ENCODE data around the gene CFDP1. TPM values are rescaled to one million over a fixed set of nuclear protein-coding genes. Genes with fewer than 3 reads are reported as not detected.
"Not testable (repeated sequence)": the region's sequence is repeated elsewhere in the genome, so short reads cannot be mapped to it uniquely, and the experiment has no call there.

The CFDP1 gene
- total RNA-seq, 1 experiment from 2014 or later: 52.6 TPM

DNA sequence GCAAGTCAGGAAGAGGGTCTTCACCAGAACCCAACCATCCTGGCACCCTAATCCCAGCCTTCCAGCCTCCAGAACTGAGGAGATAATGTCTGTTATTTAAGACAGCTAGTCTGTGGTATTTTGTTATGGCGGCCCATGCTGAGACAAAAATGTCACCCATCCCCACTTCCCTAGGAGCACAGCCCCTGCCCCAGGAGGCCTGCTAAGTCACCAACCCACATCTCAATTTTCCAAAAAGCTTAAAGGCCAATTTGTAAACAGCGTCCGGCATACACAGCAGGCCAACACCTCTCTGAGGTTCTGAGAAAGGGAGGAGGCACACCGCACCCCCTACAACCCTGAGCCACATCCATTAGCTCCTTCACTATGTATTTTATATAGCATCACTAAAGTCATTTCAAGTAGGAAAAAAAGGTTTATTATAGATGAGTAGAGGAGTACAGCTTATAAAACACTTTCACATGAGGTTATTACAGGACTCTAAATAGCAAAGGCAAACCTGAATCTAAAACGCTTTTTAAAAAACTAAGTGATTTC is 24.2 kb upstream of the CFDP1 start:
- H3F3A ChIP-seq (ENCODE audit: insufficient read depth, low read depth): no peaks in the 10 kb centered on the region
- TF ChIP-seq, protein P1, sequence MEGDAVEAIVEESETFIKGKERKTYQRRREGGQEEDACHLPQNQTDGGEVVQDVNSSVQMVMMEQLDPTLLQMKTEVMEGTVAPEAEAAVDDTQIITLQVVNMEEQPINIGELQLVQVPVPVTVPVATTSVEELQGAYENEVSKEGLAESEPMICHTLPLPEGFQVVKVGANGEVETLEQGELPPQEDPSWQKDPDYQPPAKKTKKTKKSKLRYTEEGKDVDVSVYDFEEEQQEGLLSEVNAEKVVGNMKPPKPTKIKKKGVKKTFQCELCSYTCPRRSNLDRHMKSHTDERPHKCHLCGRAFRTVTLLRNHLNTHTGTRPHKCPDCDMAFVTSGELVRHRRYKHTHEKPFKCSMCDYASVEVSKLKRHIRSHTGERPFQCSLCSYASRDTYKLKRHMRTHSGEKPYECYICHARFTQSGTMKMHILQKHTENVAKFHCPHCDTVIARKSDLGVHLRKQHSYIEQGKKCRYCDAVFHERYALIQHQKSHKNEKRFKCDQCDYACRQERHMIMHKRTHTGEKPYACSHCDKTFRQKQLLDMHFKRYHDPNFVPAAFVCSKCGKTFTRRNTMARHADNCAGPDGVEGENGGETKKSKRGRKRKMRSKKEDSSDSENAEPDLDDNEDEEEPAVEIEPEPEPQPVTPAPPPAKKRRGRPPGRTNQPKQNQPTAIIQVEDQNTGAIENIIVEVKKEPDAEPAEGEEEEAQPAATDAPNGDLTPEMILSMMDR (conservative IDR thresholded peaks at IDR 0.05): no peak
- H3K9me2 ChIP-seq (ENCODE audit: insufficient read depth): no peaks in the 10 kb centered on the region
- H3K9me3 ChIP-seq (ENCODE audit: insufficient read depth, low read depth): no peaks in the 10 kb centered on the region
- no peaks in the 10 kb centered on the region for H3K27me3 ChIP-seq (ENCODE audit: insufficient read depth, low read depth)
- DNase-seq: no peak
- ChIA-PET CTCF (no interaction called here), POLR2A (ENCODE audit: unreplicated experiment) (no interaction called here)
- H3K27ac ChIP-seq: no peak overlapping the region
- intact Hi-C loops (cut with micrococcal nuclease; ENCODE audit: unreplicated experiment): no loop called here
- peaks cover 51% of the 10 kb centered on the region for H4K20me1 ChIP-seq (ENCODE audit: insufficient read depth)
- no TSS peak for BruUV-seq (replicated peaks)
- H3K4me3 ChIP-seq: no peak overlapping the region
- H3K4me1 ChIP-seq (replicated peaks; ENCODE audit: insufficient read depth): peaks cover 12% of the 10 kb centered on the region
- no peak overlapping the region for H3K4me2 ChIP-seq
- 0 out of 2 replicates have a peak, but pooled peaks cover 6% of the 10 kb centered on the region for H3K36me3 ChIP-seq (ENCODE audit: low read depth)
- no peak overlapping the region for H2AFZ ChIP-seq
- H3K79me2 ChIP-seq (ENCODE audit: low read depth): peaks cover 95% of the 10 kb centered on the region

DNA sequence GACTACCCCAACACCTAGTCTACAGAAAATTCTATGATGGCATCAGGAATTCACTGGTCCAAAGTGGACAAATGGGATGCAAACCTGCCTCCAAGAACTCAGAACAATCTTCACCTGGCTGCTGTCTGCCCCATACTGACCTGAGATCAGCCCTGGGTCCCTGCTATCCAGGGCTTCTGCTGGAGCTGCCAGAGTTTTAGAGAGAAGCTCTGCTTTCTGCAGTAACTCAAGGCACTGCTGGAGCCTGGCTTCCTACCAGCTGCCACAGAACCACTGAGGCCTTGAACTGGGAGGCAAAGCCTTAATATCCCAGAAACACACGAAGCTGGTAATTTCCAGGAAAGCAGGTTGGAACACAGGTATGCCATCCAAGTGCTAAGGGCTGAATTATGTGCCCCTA is 23.7 kb upstream of the CFDP1 start:
- H4K20me1 ChIP-seq (ENCODE audit: insufficient read depth): peaks cover 45% of the 10 kb centered on the region

DNA sequence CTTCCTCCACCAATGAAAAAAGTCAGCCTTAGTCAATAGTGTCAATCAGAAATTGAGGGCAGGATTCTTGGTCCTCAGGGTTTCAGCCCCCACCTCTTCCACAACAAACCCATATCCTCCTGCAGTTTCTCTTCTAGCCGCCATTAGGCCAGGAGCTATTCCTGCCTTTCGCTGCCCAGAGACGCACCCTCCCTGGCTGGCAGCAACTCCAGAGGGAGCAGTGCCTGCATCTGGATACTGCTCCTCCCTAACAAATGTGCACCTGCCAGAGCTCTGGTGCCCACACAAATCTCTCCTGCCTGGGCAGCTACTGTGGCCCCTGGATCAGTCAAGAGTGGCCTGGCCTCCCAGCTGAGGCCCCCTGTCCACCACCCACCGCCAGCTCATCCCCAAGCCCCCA is 23.2 kb upstream of the CFDP1 start:
- H4K20me1 ChIP-seq (ENCODE audit: insufficient read depth): peaks cover 40% of the 10 kb centered on the region
- H3K27me3 ChIP-seq (ENCODE audit: insufficient read depth, low read depth); H2AFZ ChIP-seq; H3K27ac ChIP-seq; H3K36me3 ChIP-seq (ENCODE audit: low read depth); H3K4me1 ChIP-seq (replicated peaks; ENCODE audit: insufficient read depth); H3K9me3 ChIP-seq (ENCODE audit: insufficient read depth, low read depth); H3K9me2 ChIP-seq (ENCODE audit: insufficient read depth); H3F3A ChIP-seq (ENCODE audit: insufficient read depth, low read depth); BruUV-seq (replicated peaks); DNase-seq; H3K4me2 ChIP-seq; CTCF ChIA-PET; intact Hi-C loops (cut with micrococcal nuclease; ENCODE audit: unreplicated experiment); H3K4me3 ChIP-seq: not testable (repeated sequence)
- POLR2A ChIA-PET (ENCODE audit: unreplicated experiment): interaction anchor here (0.7 kb wide), 1 partner anchor 66 kb away, joined by 3 read pairs; no protein-coding TSS in a partner anchor
- peaks cover 84% of the 10 kb centered on the region for H3K79me2 ChIP-seq (ENCODE audit: low read depth)

More for the DNA sequence above, 23.7 kb upstream of the CFDP1 start:
- intact Hi-C loops (cut with micrococcal nuclease; ENCODE audit: unreplicated experiment): no loop called here
- no peak overlapping the region for H3K27ac ChIP-seq
- H3K36me3 ChIP-seq (ENCODE audit: low read depth): 0 out of 2 replicates have a peak, but pooled peaks cover 6% of the 10 kb centered on the region
- 0 out of 2 replicates have a peak, but pooled peaks cover 7% of the 10 kb centered on the region for H3K4me1 ChIP-seq (replicated peaks; ENCODE audit: insufficient read depth)
- POLR2A ChIA-PET (ENCODE audit: unreplicated experiment): no interaction called here
- H3K4me2 ChIP-seq: no peak overlapping the region
- peaks cover 89% of the 10 kb centered on the region for H3K79me2 ChIP-seq (ENCODE audit: low read depth)
- H3K4me3 ChIP-seq: no peak overlapping the region
- H3K27me3 ChIP-seq (ENCODE audit: insufficient read depth, low read depth): no peaks in the 10 kb centered on the region
- DNase-seq: no peak
- H3K9me2 ChIP-seq (ENCODE audit: insufficient read depth): no peaks in the 10 kb centered on the region
- no TSS peak for BruUV-seq (replicated peaks)
- no peaks in the 10 kb centered on the region for H3K9me3 ChIP-seq (ENCODE audit: insufficient read depth, low read depth)
- H2AFZ ChIP-seq: no peak overlapping the region
- TF ChIP-seq, protein P1 (conservative IDR thresholded peaks at IDR 0.05): no peak
- no peak for TF ChIP-seq EZH2 (IDR thresholded peaks at IDR 0.05; ENCODE audit: low read depth)
- CTCF ChIA-PET: no interaction called here
- no peaks in the 10 kb centered on the region for H3F3A ChIP-seq (ENCODE audit: insufficient read depth, low read depth)

DNA sequence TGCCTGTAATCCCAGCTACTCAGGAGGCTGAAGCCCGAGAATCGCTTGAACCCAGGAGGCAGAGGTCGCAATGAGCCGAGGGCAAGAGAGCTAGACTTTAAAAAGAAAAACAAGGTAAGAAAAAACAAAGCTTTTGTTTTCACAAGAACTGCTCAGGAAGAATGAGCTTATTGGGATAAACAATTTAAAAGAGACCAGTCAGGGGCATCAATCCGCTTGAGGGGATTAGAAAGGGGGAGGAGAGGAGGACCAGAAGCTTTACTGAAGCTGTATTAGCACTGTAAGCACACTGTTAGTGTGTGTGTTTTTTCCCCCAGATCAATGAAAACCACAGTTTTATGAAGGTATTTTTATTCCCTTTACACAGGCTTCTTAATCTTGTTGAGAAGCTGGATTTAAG is 22.4 kb upstream of the CFDP1 start:
- H3K79me2 ChIP-seq (ENCODE audit: low read depth): peaks cover 76% of the 10 kb centered on the region
- 0 out of 2 replicates have a peak overlapping the region, but pooled peaks have one; percentile 4 for H3K27ac ChIP-seq
- H3K36me3 ChIP-seq (ENCODE audit: low read depth): no peaks in the 10 kb centered on the region
- TF ChIP-seq, protein P1 (conservative IDR thresholded peaks at IDR 0.05): no peak
- TF ChIP-seq EZH2 (IDR thresholded peaks at IDR 0.05; ENCODE audit: low read depth): no peak
- no peaks in the 10 kb centered on the region for H3K9me3 ChIP-seq (ENCODE audit: insufficient read depth, low read depth)
- BruUV-seq (replicated peaks): no TSS peak
- H3K9me2 ChIP-seq (ENCODE audit: insufficient read depth): no peaks in the 10 kb centered on the region
- no peak for DNase-seq
- H2AFZ ChIP-seq: no peak overlapping the region
- intact Hi-C loops (cut with micrococcal nuclease; ENCODE audit: unreplicated experiment): no loop called here
- ChIA-PET CTCF (no interaction called here), POLR2A (ENCODE audit: unreplicated experiment) (interaction anchor here (0.7 kb wide), 1 partner anchor 65 kb away, joined by 3 read pairs; no protein-coding TSS in a partner anchor)
- no peak overlapping the region for H3K4me2 ChIP-seq
- no peaks in the 10 kb centered on the region for H3F3A ChIP-seq (ENCODE audit: insufficient read depth, low read depth)
- peaks cover 38% of the 10 kb centered on the region for H4K20me1 ChIP-seq (ENCODE audit: insufficient read depth)
- no peaks in the 10 kb centered on the region for H3K27me3 ChIP-seq (ENCODE audit: insufficient read depth, low read depth)
- H3K4me3 ChIP-seq: no peak overlapping the region
- H3K4me1 ChIP-seq (replicated peaks; ENCODE audit: insufficient read depth): no peaks in the 10 kb centered on the region

Data from PC-9 (cell line).